ENCODE results near the gene TMEM131. TPM values are rescaled to one million over a fixed set of nuclear protein-coding genes. Genes with fewer than 3 reads are reported as not detected.

TMEM131 gene
- total RNA-seq, 1 experiment from 2014 or later, result 21.9 TPM

DNA sequence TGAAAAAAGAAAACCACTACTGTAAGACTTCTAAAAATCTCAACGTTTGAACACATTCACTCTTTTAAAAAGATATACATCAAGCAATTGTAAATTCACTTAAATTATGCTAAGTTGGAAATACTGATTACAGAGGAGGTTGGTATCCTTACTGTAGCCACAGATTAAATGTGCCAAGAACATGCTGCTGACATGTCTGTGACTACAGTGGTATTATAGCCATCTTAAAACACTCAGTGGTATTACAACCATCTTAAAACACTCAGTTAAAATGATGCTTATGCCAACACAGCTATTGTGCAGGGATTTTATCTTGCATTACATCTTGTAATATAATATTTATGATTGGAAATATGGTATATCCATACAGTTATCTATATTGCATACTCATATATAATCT, 50.0 kb downstream of the TMEM131 start (continued):
- TF ChIP-seq, protein P1, sequence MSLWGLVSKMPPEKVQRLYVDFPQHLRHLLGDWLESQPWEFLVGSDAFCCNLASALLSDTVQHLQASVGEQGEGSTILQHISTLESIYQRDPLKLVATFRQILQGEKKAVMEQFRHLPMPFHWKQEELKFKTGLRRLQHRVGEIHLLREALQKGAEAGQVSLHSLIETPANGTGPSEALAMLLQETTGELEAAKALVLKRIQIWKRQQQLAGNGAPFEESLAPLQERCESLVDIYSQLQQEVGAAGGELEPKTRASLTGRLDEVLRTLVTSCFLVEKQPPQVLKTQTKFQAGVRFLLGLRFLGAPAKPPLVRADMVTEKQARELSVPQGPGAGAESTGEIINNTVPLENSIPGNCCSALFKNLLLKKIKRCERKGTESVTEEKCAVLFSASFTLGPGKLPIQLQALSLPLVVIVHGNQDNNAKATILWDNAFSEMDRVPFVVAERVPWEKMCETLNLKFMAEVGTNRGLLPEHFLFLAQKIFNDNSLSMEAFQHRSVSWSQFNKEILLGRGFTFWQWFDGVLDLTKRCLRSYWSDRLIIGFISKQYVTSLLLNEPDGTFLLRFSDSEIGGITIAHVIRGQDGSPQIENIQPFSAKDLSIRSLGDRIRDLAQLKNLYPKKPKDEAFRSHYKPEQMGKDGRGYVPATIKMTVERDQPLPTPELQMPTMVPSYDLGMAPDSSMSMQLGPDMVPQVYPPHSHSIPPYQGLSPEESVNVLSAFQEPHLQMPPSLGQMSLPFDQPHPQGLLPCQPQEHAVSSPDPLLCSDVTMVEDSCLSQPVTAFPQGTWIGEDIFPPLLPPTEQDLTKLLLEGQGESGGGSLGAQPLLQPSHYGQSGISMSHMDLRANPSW (CRISPR knock-in tag; conservative IDR thresholded peaks at IDR 0.05; ENCODE audit: low read depth), result no peak
- TF ChIP-seq, protein P2, sequence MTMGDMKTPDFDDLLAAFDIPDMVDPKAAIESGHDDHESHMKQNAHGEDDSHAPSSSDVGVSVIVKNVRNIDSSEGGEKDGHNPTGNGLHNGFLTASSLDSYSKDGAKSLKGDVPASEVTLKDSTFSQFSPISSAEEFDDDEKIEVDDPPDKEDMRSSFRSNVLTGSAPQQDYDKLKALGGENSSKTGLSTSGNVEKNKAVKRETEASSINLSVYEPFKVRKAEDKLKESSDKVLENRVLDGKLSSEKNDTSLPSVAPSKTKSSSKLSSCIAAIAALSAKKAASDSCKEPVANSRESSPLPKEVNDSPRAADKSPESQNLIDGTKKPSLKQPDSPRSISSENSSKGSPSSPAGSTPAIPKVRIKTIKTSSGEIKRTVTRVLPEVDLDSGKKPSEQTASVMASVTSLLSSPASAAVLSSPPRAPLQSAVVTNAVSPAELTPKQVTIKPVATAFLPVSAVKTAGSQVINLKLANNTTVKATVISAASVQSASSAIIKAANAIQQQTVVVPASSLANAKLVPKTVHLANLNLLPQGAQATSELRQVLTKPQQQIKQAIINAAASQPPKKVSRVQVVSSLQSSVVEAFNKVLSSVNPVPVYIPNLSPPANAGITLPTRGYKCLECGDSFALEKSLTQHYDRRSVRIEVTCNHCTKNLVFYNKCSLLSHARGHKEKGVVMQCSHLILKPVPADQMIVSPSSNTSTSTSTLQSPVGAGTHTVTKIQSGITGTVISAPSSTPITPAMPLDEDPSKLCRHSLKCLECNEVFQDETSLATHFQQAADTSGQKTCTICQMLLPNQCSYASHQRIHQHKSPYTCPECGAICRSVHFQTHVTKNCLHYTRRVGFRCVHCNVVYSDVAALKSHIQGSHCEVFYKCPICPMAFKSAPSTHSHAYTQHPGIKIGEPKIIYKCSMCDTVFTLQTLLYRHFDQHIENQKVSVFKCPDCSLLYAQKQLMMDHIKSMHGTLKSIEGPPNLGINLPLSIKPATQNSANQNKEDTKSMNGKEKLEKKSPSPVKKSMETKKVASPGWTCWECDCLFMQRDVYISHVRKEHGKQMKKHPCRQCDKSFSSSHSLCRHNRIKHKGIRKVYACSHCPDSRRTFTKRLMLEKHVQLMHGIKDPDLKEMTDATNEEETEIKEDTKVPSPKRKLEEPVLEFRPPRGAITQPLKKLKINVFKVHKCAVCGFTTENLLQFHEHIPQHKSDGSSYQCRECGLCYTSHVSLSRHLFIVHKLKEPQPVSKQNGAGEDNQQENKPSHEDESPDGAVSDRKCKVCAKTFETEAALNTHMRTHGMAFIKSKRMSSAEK (CRISPR knock-in tag; IDR thresholded peaks at IDR 0.05; ENCODE audit: borderline replicate concordance), result no peak

DNA sequence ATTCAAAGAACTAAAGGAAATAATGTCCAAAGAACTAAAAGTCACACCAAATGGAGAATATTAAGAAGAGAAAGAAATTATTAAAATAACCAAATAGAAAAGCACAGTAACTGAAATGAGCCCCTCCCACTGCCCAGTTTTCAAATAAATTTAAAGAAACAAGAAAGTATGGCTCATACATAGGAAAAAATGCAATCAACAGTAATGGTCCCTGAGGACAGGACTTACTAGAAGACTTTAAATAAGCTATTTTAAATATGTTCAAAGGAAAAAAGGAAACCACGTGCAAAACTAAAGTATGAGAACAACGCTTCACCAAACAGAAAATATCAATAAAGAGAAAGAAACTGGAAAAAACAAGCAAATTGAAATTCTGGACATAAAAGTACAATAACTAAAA, 58.9 kb downstream of the TMEM131 start:
- no peak for ATAC-seq
- no peak overlapping the region for H3K4me3 Mint-ChIP-seq
- H3K27ac Mint-ChIP-seq, result no peak overlapping the region
- no peak for DNase-seq (ENCODE audit: low spot score)
- POLR2A ChIA-PET, result no interaction called here
- peaks cover 7% of the 10 kb centered on the region for H3K36me3 Mint-ChIP-seq
- CTCF ChIA-PET, result interaction anchor here (1.5 to 1.6 kb wide), 2 partner anchors 130 to 162 kb away, joined by 5 to 6 read pairs; no protein-coding TSS in a partner anchor
- H3K4me1 Mint-ChIP-seq, result peaks cover 33% of the 10 kb centered on the region
- TF ChIP-seq TP53 (CRISPR knock-in tag; IDR thresholded peaks at IDR 0.05), result no peak
- no peak for TF ChIP-seq ELF4 (CRISPR knock-in tag; IDR thresholded peaks at IDR 0.05; ENCODE audit: low read depth)
- no peak for TF ChIP-seq NFATC4 (CRISPR knock-in tag; IDR thresholded peaks at IDR 0.05)
- TF ChIP-seq, protein P3, sequence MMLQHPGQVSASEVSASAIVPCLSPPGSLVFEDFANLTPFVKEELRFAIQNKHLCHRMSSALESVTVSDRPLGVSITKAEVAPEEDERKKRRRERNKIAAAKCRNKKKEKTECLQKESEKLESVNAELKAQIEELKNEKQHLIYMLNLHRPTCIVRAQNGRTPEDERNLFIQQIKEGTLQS (CRISPR knock-in tag; conservative IDR thresholded peaks at IDR 0.05), result no peak
- TF ChIP-seq NFYB (CRISPR knock-in tag; conservative IDR thresholded peaks at IDR 0.05; ENCODE audit: low read depth), result no peak
- no peak for TF ChIP-seq RELA (CRISPR knock-in tag; IDR thresholded peaks at IDR 0.05; ENCODE audit: borderline replicate concordance)
- H3K27me3 Mint-ChIP-seq (ENCODE audit: low read depth), result peaks cover 10% of the 10 kb centered on the region
- peaks cover 12% of the 10 kb centered on the region for H3K9me3 Mint-ChIP-seq

DNA sequence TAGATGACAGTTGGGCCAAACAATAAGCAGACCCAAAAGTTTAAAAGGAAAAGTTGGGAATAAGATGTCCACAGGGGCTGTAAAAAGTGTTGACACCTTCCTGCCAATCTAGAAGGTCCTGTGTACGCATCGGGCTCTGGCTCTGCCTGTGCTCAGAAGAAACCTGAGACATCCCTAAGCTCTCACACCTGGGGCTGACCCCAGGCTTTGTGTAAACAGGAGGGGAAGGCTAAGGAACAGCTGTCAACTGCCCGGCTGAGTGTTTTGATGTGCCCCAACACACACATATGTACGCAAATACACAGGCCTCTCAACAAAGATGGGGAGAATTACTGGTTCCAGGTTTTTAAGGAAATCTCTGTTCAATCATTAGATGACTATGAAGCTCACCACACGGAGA, 59.5 kb downstream of the TMEM131 start:
- DNase-seq (ENCODE audit: low spot score) (peak; percentile 69), ATAC-seq (peak; percentile 100)
- Mint-ChIP-seq H3K27ac (peak overlapping the region; percentile 73), H3K4me1 (peaks cover 36% of the 10 kb centered on the region), H3K9me3 (peaks cover 6% of the 10 kb centered on the region), H3K4me3 (no peak overlapping the region), H3K36me3 (peaks cover under 1% of the 10 kb centered on the region), H3K27me3 (ENCODE audit: low read depth) (peaks cover 10% of the 10 kb centered on the region)
- ChIA-PET POLR2A (no interaction called here), CTCF (interaction anchor here (0.9 to 1.6 kb wide), 4 partner anchors 21 to 333 kb away, joined by 3 to 6 read pairs (median 4); no protein-coding TSS in a partner anchor)
- TF ChIP-seq OVOL2 (CRISPR knock-in tag; IDR thresholded peaks at IDR 0.05; ENCODE audit: borderline replicate concordance), result no peak
- peak; percentile 87 for TF ChIP-seq FOXK1 (CRISPR knock-in tag; IDR thresholded peaks at IDR 0.05)

DNA sequence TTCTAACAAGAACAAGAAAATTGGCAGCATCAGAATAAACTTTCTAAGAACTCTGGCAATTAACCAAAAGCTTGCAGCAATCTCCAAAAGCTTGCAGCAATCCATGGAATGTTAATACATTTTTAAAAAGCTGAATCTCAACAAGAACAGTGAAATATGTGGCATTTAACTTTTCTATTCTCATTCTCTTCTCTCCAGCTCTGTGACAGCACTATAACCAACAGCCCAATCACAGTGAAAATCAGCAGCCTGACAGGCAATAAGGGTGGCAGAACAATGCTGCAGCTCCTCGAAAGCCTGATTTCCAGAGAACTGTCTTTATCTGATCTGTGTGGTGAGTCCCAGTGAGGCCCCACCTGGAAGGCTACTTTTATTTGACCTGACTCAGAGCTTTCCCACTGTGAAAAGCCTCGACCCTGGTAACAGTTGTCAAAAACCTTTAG, 60.0 kb downstream of the TMEM131 start:
- H3K27ac Mint-ChIP-seq, result peak overlapping the region; percentile 73
- H3K27me3 Mint-ChIP-seq (ENCODE audit: low read depth), result peaks cover 10% of the 10 kb centered on the region
- H3K36me3 Mint-ChIP-seq, result no peaks in the 10 kb centered on the region
- peak overlapping the region; percentile 15; the same call in 1 of the 2 replicates for H3K4me3 Mint-ChIP-seq
- H3K9me3 Mint-ChIP-seq, result peaks cover 5% of the 10 kb centered on the region; the same call in 1 of the 2 replicates
- TF ChIP-seq, protein P4, sequence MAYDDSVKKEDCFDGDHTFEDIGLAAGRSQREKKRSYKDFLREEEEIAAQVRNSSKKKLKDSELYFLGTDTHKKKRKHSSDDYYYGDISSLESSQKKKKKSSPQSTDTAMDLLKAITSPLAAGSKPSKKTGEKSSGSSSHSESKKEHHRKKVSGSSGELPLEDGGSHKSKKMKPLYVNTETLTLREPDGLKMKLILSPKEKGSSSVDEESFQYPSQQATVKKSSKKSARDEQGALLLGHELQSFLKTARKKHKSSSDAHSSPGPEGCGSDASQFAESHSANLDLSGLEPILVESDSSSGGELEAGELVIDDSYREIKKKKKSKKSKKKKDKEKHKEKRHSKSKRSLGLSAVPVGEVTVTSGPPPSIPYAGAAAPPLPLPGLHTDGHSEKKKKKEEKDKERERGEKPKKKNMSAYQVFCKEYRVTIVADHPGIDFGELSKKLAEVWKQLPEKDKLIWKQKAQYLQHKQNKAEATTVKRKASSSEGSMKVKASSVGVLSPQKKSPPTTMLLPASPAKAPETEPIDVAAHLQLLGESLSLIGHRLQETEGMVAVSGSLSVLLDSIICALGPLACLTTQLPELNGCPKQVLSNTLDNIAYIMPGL (CRISPR knock-in tag; IDR thresholded peaks at IDR 0.05), result no peak
- TF ChIP-seq, protein P3 (CRISPR knock-in tag; conservative IDR thresholded peaks at IDR 0.05), result no peak
- TF ChIP-seq ETV6 (CRISPR knock-in tag; IDR thresholded peaks at IDR 0.05), result no peak
- TF ChIP-seq CREB1 (CRISPR knock-in tag; IDR thresholded peaks at IDR 0.05), result no peak
- TF ChIP-seq JUN (CRISPR knock-in tag; IDR thresholded peaks at IDR 0.05), result no peak
- TF ChIP-seq, protein P5, sequence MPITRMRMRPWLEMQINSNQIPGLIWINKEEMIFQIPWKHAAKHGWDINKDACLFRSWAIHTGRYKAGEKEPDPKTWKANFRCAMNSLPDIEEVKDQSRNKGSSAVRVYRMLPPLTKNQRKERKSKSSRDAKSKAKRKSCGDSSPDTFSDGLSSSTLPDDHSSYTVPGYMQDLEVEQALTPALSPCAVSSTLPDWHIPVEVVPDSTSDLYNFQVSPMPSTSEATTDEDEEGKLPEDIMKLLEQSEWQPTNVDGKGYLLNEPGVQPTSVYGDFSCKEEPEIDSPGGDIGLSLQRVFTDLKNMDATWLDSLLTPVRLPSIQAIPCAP (CRISPR knock-in tag; IDR thresholded peaks at IDR 0.05), result no peak
- H3K4me1 Mint-ChIP-seq, result peaks cover 39% of the 10 kb centered on the region
- ChIA-PET CTCF (interaction anchor here (0.9 to 1.6 kb wide), 4 partner anchors 22 to 333 kb away, joined by 3 to 6 read pairs (median 4); no protein-coding TSS in a partner anchor), POLR2A (no interaction called here)
- ATAC-seq (peak; percentile 71), DNase-seq (ENCODE audit: low spot score) (no peak)

Data from WTC11 (cell line).